GM23338 (cell line): Measurements from ENCODE around the gene PLEKHG4. TPM values are rescaled to one million over a fixed set of nuclear protein-coding genes. Genes with fewer than 3 reads are reported as not detected.

Experiments
- ATAC-seq: fragments of 200-7000 bp; cut with Tn5 transposase; 3 replicates; pipeline ENCODE4 v1.9.1; 2020
- DNase-seq: peaks from one replicate; pipeline ENCODE4 v3.0.0-alpha.2; 2015; ENCODE audit warnings: low spot score
- H2AFZ ChIP-seq: fragments of 200-600 bp; sonication (generic); 2 replicates; pipeline ENCODE4 v1.8.0; 2016; ENCODE audit warnings: antibody characterized with exemption, mild to moderate bottlenecking, moderate library complexity
- H3F3A ChIP-seq: fragments of 200-600 bp; sonication (generic); replicated peaks from 2 replicates; pipeline ENCODE4 v1.8.0; 2017; ENCODE audit warnings: antibody characterized with exemption, mixed run types, low read depth
- H3K27ac ChIP-seq: fragments of 200-600 bp; sonication (generic); 2 replicates; pipeline ENCODE4 v1.6.1; 2016; ENCODE audit warnings: low read depth
- H3K27me3 ChIP-seq: fragments of 200-600 bp; sonication (generic); 2 replicates; pipeline ENCODE4 v1.8.0; 2016; ENCODE audit warnings: mild to moderate bottlenecking, mixed run types, moderate library complexity; ENCODE audit not compliant: insufficient read depth
- H3K36me3 ChIP-seq: fragments of 200-600 bp; sonication (generic); 2 replicates; pipeline ENCODE4 v1.8.0; 2016; ENCODE audit warnings: mild to moderate bottlenecking; ENCODE audit not compliant: insufficient read depth
- H3K4me1 ChIP-seq: fragments of 200-600 bp; sonication (generic); 2 replicates; pipeline ENCODE4 v1.8.0; 2016; ENCODE audit warnings: mild to moderate bottlenecking, moderate library complexity; ENCODE audit not compliant: insufficient read depth
- H3K4me2 ChIP-seq: fragments of 200-600 bp; sonication (generic); 2 replicates; pipeline ENCODE4 v1.7.1; 2017; ENCODE audit warnings: mixed run types
- H3K4me3 ChIP-seq: fragments of 200-600 bp; sonication (generic); 2 replicates; pipeline ENCODE4 v1.6.1; 2016; ENCODE audit warnings: mixed run types
- H3K79me2 ChIP-seq: fragments of 200-600 bp; sonication (generic); replicated peaks from 2 replicates; pipeline ENCODE4 v1.8.0; 2017; ENCODE audit warnings: mild to moderate bottlenecking; ENCODE audit not compliant: insufficient read depth
- H3K9me2 ChIP-seq: fragments of 200-600 bp; sonication (generic); 2 replicates; pipeline ENCODE4 v1.8.0; 2017; ENCODE audit not compliant: insufficient read depth
- H4K20me1 ChIP-seq: fragments of 200-600 bp; sonication (generic); replicated peaks from 2 replicates; pipeline ENCODE4 v1.8.0; 2017; ENCODE audit warnings: mild to moderate bottlenecking; ENCODE audit not compliant: insufficient read depth
- H3K27ac Mint-ChIP-seq: 2 replicates; pipeline ENCODE4 v1.8.0; 2020; ENCODE audit warnings: inconsistent platforms, mild to moderate bottlenecking, moderate library complexity, mixed read lengths
- H3K27me3 Mint-ChIP-seq: 3 replicates; pipeline ENCODE4 v1.8.0; 2022; ENCODE audit warnings: low read depth, mild to moderate bottlenecking, moderate library complexity, mixed read lengths, inconsistent platforms; ENCODE audit not compliant: insufficient read depth, poor library complexity
- H3K36me3 Mint-ChIP-seq: 3 replicates; pipeline ENCODE4 v1.8.0; 2021; ENCODE audit warnings: low read depth, mild to moderate bottlenecking, inconsistent platforms, moderate library complexity, mixed read lengths
- H3K4me1 Mint-ChIP-seq: 3 replicates; pipeline ENCODE4 v1.8.0; 2020; ENCODE audit warnings: mild to moderate bottlenecking, inconsistent platforms, mixed read lengths
- H3K4me3 Mint-ChIP-seq: 3 replicates; pipeline ENCODE4 v1.8.0; 2021; ENCODE audit warnings: moderate library complexity, mild to moderate bottlenecking, inconsistent platforms, mixed read lengths
- H3K9me3 Mint-ChIP-seq: 3 replicates; pipeline ENCODE4 v1.8.0; 2020; ENCODE audit warnings: moderate library complexity, mild to moderate bottlenecking, inconsistent platforms, mixed read lengths
- CTCF ChIP-seq, 2 experiments: fragments of 200-600 bp in 1 of 2; sonication (generic) in 1 of 2; conservative IDR thresholded peaks; 2 replicates each; pipeline versions ENCODE4 v1.5.1 to v1.6.1; 2016 to 2017; ENCODE audit warnings: antibody characterized with exemption in 2 of 2, low read depth in 2 of 2, mild to moderate bottlenecking in 2 of 2, moderate library complexity in 1 of 2
- NANOG ChIP-seq: IDR thresholded peaks from 2 replicates; pipeline ENCODE4 v1.6.1; 2016; ENCODE audit warnings: antibody characterized with exemption, borderline replicate concordance
- POLR2AphosphoS5 ChIP-seq: IDR thresholded peaks from 2 replicates; pipeline ENCODE4 v1.6.1; 2016; ENCODE audit warnings: antibody characterized with exemption, low read depth
- REST ChIP-seq: IDR thresholded peaks from one replicate; pipeline ENCODE4 v1.6.1; 2018; ENCODE audit warnings: antibody characterized with exemption; ENCODE audit not compliant: unreplicated experiment
- ZNF331 ChIP-seq: fragments of 250-450 bp; sonication (Bioruptor Pico); IDR thresholded peaks from 2 replicates; pipeline ENCODE4 v1.5.0; 2020; ENCODE audit warnings: low read depth, mild to moderate bottlenecking, moderate library complexity
- ZNF462 ChIP-seq: fragments of 250-450 bp; sonication (Bioruptor Pico); IDR thresholded peaks from 2 replicates; pipeline ENCODE4 v1.5.0; 2020; ENCODE audit warnings: mild to moderate bottlenecking, moderate library complexity
- polyA plus RNA-seq: library from polyadenylated mRNA; unstranded; fragments of >200 nt; fragmentation: Nextera tagmentation; extraction: Ambion mirVana; gene quantifications from 2 replicates; pipeline ENCODE4 v1.2.1, GENCODE V29; 2016
- total RNA-seq: library from RNA; depleted of rRNA; stranded (reverse); fragments of >200 nt; shearing (Covaris generic); gene quantifications from 2 replicates; pipeline ENCODE4 v1.2.3, GENCODE V29; 2014

The PLEKHG4 gene
- total and polyA plus RNA-seq, 2 experiments from 2014 or later = 3.2 to 10.3 TPM

GRCh38 chr16:67268136-67268579, 11.2 kb upstream of the PLEKHG4 start:
- no peaks in the 10 kb centered on the region; the same call in 2 of the 3 replicates for H3K4me1 Mint-ChIP-seq
- ATAC-seq (no peak), DNase-seq (no peak)
- Histone ChIP-seq H3K9me2 (no peaks in the 10 kb centered on the region), H3F3A (no peaks in the 10 kb centered on the region), H2AFZ (no peak overlapping the region), H3K79me2 (no peaks in the 10 kb centered on the region), H3K4me1 (peaks cover 7% of the 10 kb centered on the region; the same call in 1 of the 2 replicates), H4K20me1 (peaks cover 3% of the 10 kb centered on the region), H3K27ac (no peak overlapping the region), H3K36me3 (no peaks in the 10 kb centered on the region), H3K4me3 (no peak overlapping the region), H3K4me2 (no peak overlapping the region), H3K27me3 (no peaks in the 10 kb centered on the region)
- H3K4me3 Mint-ChIP-seq = no peak overlapping the region
- TF ChIP-seq CTCF (conservative IDR thresholded peaks at IDR 0.05; ENCODE audit: low read depth in 2 of 2) = no peak
- TF ChIP-seq ZNF331 = no peak
- no peak for TF ChIP-seq POLR2AphosphoS5
- no peak for TF ChIP-seq NANOG
- no peak for TF ChIP-seq ZNF462 (CRISPR knock-in tag)
- TF ChIP-seq REST = no peak
- peaks cover 17% of the 10 kb centered on the region for H3K27me3 Mint-ChIP-seq
- H3K36me3 Mint-ChIP-seq = no peaks in the 10 kb centered on the region; the same call in 2 of the 3 replicates
- no peak overlapping the region for H3K27ac Mint-ChIP-seq
- no peaks in the 10 kb centered on the region for H3K9me3 Mint-ChIP-seq
